H9 (cell line): ENCODE results near the gene CA5A. TPM values are rescaled to one million over a fixed set of nuclear protein-coding genes. Genes with fewer than 3 reads are reported as not detected.

Experiments used
- DNase-seq: peaks from one replicate; pipeline ENCODE4 v3.0.0-alpha.2; 2017
- H2AFZ ChIP-seq: one replicate; pipeline ENCODE4 v1.6.1; 2013; ENCODE audit warnings: mild to moderate bottlenecking, low read length, control low read depth, moderate library complexity
- H2AK5ac ChIP-seq: 2 replicates; pipeline ENCODE4 v1.6.1; 2013; ENCODE audit warnings: low read length, control low read depth, mixed read lengths; ENCODE audit not compliant: insufficient read length
- H2BK120ac ChIP-seq: one replicate; pipeline ENCODE4 v1.6.1; 2013; ENCODE audit warnings: low read depth, mild to moderate bottlenecking, low read length, control low read depth, inconsistent platforms; ENCODE audit not compliant: poor library complexity, severe bottlenecking
- H2BK12ac ChIP-seq: 2 replicates; pipeline ENCODE4 v1.6.1; 2013; ENCODE audit warnings: low read length, control low read depth, mixed read lengths, low read depth; ENCODE audit not compliant: insufficient read length
- H2BK15ac ChIP-seq: 2 replicates; pipeline ENCODE4 v1.6.1; 2013; ENCODE audit warnings: low read depth, low read length, control low read depth
- H2BK20ac ChIP-seq: one replicate; pipeline ENCODE4 v1.6.1; 2013; ENCODE audit warnings: low read depth, mild to moderate bottlenecking, low read length, control low read depth, inconsistent platforms; ENCODE audit not compliant: poor library complexity, severe bottlenecking
- H2BK5ac ChIP-seq: 2 replicates; pipeline ENCODE4 v1.6.1; 2013; ENCODE audit warnings: low read length, control low read depth, mixed read lengths; ENCODE audit not compliant: insufficient read length
- H3K14ac ChIP-seq: 2 replicates; pipeline ENCODE4 v1.6.1; 2013; ENCODE audit warnings: low read length, control low read depth; ENCODE audit not compliant: insufficient read depth
- H3K18ac ChIP-seq: 2 replicates; pipeline ENCODE4 v1.6.1; 2013; ENCODE audit warnings: low read depth, mild to moderate bottlenecking, mixed read lengths, low read length, control low read depth; ENCODE audit not compliant: insufficient read length
- H3K23ac ChIP-seq: 2 replicates; pipeline ENCODE4 v1.6.1; 2013; ENCODE audit warnings: low read length, control low read depth, mixed read lengths, low read depth; ENCODE audit not compliant: insufficient read length
- H3K23me2 ChIP-seq: 2 replicates; pipeline ENCODE4 v1.6.1; 2013; ENCODE audit warnings: low read depth, mild to moderate bottlenecking, mixed read lengths, low read length, control low read depth; ENCODE audit not compliant: insufficient read length, poor library complexity, severe bottlenecking
- H3K27ac ChIP-seq: 2 replicates; pipeline ENCODE4 v1.5.1; 2013; ENCODE audit warnings: low read length, control low read depth, mixed read lengths, low read depth; ENCODE audit not compliant: insufficient read length
- H3K27me3 ChIP-seq: 2 replicates; pipeline ENCODE4 v1.6.1; 2013; ENCODE audit warnings: low read length, control low read depth, inconsistent platforms; ENCODE audit not compliant: insufficient read depth
- H3K4ac ChIP-seq: 2 replicates; pipeline ENCODE4 v1.6.1; 2013; ENCODE audit warnings: low read depth, mild to moderate bottlenecking, control low read depth, inconsistent platforms, low read length, moderate library complexity
- H3K4me1 ChIP-seq: 2 replicates; pipeline ENCODE4 v1.6.1; 2013; ENCODE audit warnings: low read length, control low read depth, inconsistent platforms; ENCODE audit not compliant: insufficient read depth
- H3K4me2 ChIP-seq: 2 replicates; pipeline ENCODE4 v1.6.1; 2013; ENCODE audit warnings: low read length, control low read depth, mixed read lengths; ENCODE audit not compliant: insufficient read length, insufficient read depth
- H3K56ac ChIP-seq: 2 replicates; pipeline ENCODE4 v1.6.1; 2013; ENCODE audit warnings: low read depth, mild to moderate bottlenecking, mixed read lengths, low read length, control low read depth; ENCODE audit not compliant: insufficient read length
- H3K79me1 ChIP-seq: 2 replicates; pipeline ENCODE4 v1.6.1; 2013; ENCODE audit warnings: low read depth, mild to moderate bottlenecking, moderate library complexity, low read length, control low read depth, inconsistent platforms; ENCODE audit not compliant: insufficient read depth, poor library complexity, severe bottlenecking
- H3K79me2 ChIP-seq: 2 replicates; pipeline ENCODE4 v1.6.1; 2013; ENCODE audit warnings: low read length, control low read depth, inconsistent platforms; ENCODE audit not compliant: insufficient read depth
- H3K9ac ChIP-seq: 2 replicates; pipeline ENCODE4 v1.6.1; 2013; ENCODE audit warnings: low read length, control low read depth, mixed read lengths; ENCODE audit not compliant: insufficient read length; ENCODE audit errors: extremely low read depth
- H3K9me3 ChIP-seq: one replicate; pipeline ENCODE4 v1.6.1; 2013; ENCODE audit warnings: low read depth, low read length, inconsistent platforms; ENCODE audit not compliant: control insufficient read depth
- H3T11ph ChIP-seq: one replicate; pipeline ENCODE4 v1.6.1; 2013; ENCODE audit warnings: mild to moderate bottlenecking, low read length, control low read depth, inconsistent platforms
- H4K20me1 ChIP-seq: one replicate; pipeline ENCODE4 v1.6.1; 2013; ENCODE audit not compliant: control insufficient read depth, insufficient read length, insufficient read depth
- H4K5ac ChIP-seq: 2 replicates; pipeline ENCODE4 v1.6.1; 2013; ENCODE audit warnings: low read depth, mild to moderate bottlenecking, mixed read lengths, low read length, control low read depth; ENCODE audit not compliant: insufficient read length
- H4K8ac ChIP-seq: replicated peaks from 2 replicates; pipeline ENCODE4 v1.6.1; 2013; ENCODE audit warnings: low read length, control low read depth, mixed read lengths, low read depth; ENCODE audit not compliant: insufficient read length
- H4K91ac ChIP-seq: 2 replicates; pipeline ENCODE4 v1.6.1; 2013; ENCODE audit warnings: low read depth, mild to moderate bottlenecking, moderate library complexity, mixed read lengths, low read length, control low read depth; ENCODE audit not compliant: insufficient read length
- H3K27ac Mint-ChIP-seq, 3 experiments: 2 replicates in 2 of 3; 3 replicates in 1 of 3; pipeline ENCODE4 v1.8.0; 2020 to 2021; ENCODE audit warnings: mixed read lengths in 3 of 3, mild to moderate bottlenecking in 1 of 3, moderate library complexity in 1 of 3
- H3K27me3 Mint-ChIP-seq: 2 replicates; pipeline ENCODE4 v1.8.0; 2021; ENCODE audit warnings: low read depth, mild to moderate bottlenecking, moderate library complexity, mixed read lengths
- H3K36me3 Mint-ChIP-seq, 3 experiments: 2 replicates in 2 of 3; 3 replicates in 1 of 3; pipeline ENCODE4 v1.8.0; 2020 to 2021; ENCODE audit warnings: low read depth in 3 of 3, mixed read lengths in 3 of 3; ENCODE audit not compliant: insufficient read depth in 1 of 3
- H3K4me1 Mint-ChIP-seq, 2 experiments: 2 replicates each; pipeline ENCODE4 v1.8.0; 2020; ENCODE audit warnings: mixed read lengths in 2 of 2
- H3K4me3 Mint-ChIP-seq, 2 experiments: 2 replicates in 1 of 2; 3 replicates in 1 of 2; pipeline ENCODE4 v1.8.0; 2020 to 2021; ENCODE audit warnings: mild to moderate bottlenecking in 2 of 2, mixed read lengths in 2 of 2, moderate library complexity in 1 of 2
- H3K9me3 Mint-ChIP-seq, 2 experiments: 2 replicates in 1 of 2; 3 replicates in 1 of 2; pipeline ENCODE4 v1.8.0; 2020; ENCODE audit warnings: mild to moderate bottlenecking in 2 of 2, mixed read lengths in 2 of 2, moderate library complexity in 1 of 2
- WGBS: extraction: QIAGEN DNeasy Blood & Tissue Kit; methylation state at CpG from one replicate; pipeline ENCODE4 v1.1.7; 2013; ENCODE audit warnings: missing lambda C conversion rate, low lambda C conversion rate, mixed read lengths; ENCODE audit not compliant: insufficient read length; ENCODE audit errors: extremely low coverage; 5-methylcytosine and 5-hydroxymethylcytosine counted together
- total RNA-seq: library from RNA; stranded (reverse); gene quantifications from 2 replicates; pipeline ENCODE4 v1.2.1, GENCODE V29; 2021
- TF ChIP-seq, protein P1 (sequence below): fragments of 200-600 bp; sonication (generic); conservative IDR thresholded peaks from 3 replicates; pipeline ENCODE4 v1.8.0; 2021; ENCODE audit warnings: antibody characterized with exemption, mild to moderate bottlenecking

Gene CA5A
- total RNA-seq, 1 experiment from 2014 or later, result not detected

DNA sequence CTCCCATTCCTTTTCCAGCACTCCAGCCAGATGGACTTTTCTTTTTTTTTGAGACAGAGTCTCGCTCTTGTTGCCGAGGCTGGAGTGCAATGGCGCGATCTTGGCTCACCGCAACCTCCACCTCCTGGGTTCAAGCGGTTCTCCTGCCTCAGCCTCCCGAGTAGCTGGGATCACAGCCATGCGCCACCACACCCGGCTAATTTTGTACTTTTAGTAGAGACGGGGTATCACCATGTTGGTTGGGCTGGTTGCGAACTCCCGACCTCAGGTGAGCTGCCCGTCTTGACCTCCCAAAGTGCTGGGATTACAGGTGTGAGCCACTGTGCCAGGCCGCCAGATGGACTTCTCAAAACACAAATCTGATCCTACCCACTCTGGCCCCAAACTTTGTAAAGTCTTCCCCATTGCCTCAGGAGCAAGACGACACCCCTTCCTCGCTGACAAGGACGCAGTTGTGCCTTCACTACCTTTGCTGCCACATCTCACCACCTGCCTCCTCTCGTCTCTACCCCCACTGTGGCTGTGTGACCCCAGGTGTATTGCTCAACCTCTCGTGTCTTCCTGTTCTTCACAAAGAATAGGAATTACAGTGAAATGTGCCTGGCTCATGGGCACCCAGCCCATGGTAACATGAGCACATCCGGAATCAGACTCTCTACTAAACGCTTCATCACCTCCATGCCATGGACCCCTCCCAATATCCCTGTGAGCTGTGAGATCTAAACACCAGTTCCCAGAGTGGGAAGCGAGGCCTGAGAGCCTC lies 11.2 kb upstream of the CA5A start:
- Histone ChIP-seq H2BK20ac (no peak overlapping the region), H2BK5ac (no peak overlapping the region), H3K23ac (no peak overlapping the region), H3K23me2 (peaks cover 7% of the 10 kb centered on the region), H3K27me3 (no peaks in the 10 kb centered on the region), H3K27ac (no peak overlapping the region), H2AFZ (no peak overlapping the region), H4K91ac (no peak overlapping the region), H3K9me3 (no peaks in the 10 kb centered on the region), H3K18ac (no peak overlapping the region), H3K14ac (no peak overlapping the region; the same call in 1 of the 2 replicates), H2AK5ac (no peak overlapping the region), H3K56ac (no peak overlapping the region), H3T11ph (no peak overlapping the region), H4K5ac (no peak overlapping the region), H3K9ac (no peak overlapping the region), H4K20me1 (no peaks in the 10 kb centered on the region), H3K79me2 (peaks cover 5% of the 10 kb centered on the region; the same call in 1 of the 2 replicates), H4K8ac (no peak overlapping the region), H3K4ac (no peak overlapping the region), H2BK15ac (no peak overlapping the region), H2BK12ac (no peak overlapping the region), H3K4me1 (no peaks in the 10 kb centered on the region; the same call in 1 of the 2 replicates), H3K4me2 (no peak overlapping the region), H3K79me1 (no peaks in the 10 kb centered on the region), H2BK120ac (no peak overlapping the region)
- DNase-seq, result no peak
- TF ChIP-seq, protein P1, sequence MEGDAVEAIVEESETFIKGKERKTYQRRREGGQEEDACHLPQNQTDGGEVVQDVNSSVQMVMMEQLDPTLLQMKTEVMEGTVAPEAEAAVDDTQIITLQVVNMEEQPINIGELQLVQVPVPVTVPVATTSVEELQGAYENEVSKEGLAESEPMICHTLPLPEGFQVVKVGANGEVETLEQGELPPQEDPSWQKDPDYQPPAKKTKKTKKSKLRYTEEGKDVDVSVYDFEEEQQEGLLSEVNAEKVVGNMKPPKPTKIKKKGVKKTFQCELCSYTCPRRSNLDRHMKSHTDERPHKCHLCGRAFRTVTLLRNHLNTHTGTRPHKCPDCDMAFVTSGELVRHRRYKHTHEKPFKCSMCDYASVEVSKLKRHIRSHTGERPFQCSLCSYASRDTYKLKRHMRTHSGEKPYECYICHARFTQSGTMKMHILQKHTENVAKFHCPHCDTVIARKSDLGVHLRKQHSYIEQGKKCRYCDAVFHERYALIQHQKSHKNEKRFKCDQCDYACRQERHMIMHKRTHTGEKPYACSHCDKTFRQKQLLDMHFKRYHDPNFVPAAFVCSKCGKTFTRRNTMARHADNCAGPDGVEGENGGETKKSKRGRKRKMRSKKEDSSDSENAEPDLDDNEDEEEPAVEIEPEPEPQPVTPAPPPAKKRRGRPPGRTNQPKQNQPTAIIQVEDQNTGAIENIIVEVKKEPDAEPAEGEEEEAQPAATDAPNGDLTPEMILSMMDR, result no peak
- Mint-ChIP-seq H3K4me3 (no peak overlapping the region; a peak in 1 of 5 replicates), H3K4me1 (peaks cover 28 to 41% of the 10 kb centered on the region in 2 experiments), H3K27me3 (no peaks in the 10 kb centered on the region), H3K9me3 (no peaks in the 10 kb centered on the region), H3K27ac (peak overlapping the region in 1 of 3 experiments; percentile 45; a peak in 1 of 7 replicates), H3K36me3 (peaks cover 0 to 5% (median 5%) of the 10 kb centered on the region in 3 experiments; a peak in 5 of 7 replicates)
- no CpG with 5 or more reads among the region's 22 CpGs for WGBS
